T-helper 22 cell (primary cell): ENCODE results near the gene EIF4G1.
"Not testable (repeated sequence)": the region's sequence is repeated elsewhere in the genome, so short reads cannot be mapped to it uniquely, and the experiment has no call there.

Experiments used
- DNase-seq: peaks from one replicate; pipeline ENCODE4 v3.0.0-alpha.2; 2020; ENCODE audit warnings: low read depth

The EIF4G1 gene

DNA sequence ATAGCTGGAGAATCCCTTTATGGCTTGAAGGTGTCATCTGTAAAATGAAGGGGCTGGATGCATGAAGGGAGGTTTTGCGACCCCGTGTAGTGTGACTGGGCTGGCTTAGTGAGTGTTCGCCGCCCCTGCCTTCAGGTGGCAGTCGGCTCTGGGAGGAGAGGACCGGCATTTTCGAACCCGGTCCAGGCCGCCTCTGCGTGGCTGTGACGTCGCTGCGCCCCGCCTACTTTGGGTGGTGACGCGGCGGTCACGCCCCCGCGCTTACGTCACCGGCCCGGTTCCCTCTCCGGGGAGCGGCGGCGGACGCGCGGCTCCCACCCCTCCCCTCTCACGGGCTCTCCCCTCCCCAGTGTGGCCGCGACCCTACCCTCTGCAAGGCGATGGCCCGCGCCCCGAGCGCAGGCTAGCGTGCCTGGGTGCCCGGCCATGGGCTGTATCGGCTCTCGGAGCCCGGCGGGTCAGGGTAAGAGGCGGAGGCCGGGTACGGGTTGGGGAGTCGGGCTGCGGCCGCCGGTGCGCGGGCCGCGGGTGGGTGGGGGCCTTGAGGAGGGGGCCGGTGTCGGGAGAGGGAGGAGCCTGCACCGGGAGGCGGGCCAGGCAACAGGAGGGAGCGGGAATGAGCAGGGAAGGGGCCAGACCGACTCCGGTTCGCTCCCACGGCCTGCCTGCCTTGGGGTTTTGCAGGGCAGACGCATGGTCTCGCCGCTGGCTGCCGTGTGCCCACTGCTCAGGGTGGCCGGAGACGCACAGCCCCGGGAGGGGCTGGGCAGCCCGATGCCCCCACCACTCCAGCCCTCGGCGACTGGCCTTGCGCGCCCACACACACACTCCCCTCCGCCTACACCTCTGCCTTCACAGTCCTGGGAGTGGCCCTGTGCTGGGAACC is 21.5 kb downstream of the EIF4G1 start:
- DNase-seq: peak; percentile 71

DNA sequence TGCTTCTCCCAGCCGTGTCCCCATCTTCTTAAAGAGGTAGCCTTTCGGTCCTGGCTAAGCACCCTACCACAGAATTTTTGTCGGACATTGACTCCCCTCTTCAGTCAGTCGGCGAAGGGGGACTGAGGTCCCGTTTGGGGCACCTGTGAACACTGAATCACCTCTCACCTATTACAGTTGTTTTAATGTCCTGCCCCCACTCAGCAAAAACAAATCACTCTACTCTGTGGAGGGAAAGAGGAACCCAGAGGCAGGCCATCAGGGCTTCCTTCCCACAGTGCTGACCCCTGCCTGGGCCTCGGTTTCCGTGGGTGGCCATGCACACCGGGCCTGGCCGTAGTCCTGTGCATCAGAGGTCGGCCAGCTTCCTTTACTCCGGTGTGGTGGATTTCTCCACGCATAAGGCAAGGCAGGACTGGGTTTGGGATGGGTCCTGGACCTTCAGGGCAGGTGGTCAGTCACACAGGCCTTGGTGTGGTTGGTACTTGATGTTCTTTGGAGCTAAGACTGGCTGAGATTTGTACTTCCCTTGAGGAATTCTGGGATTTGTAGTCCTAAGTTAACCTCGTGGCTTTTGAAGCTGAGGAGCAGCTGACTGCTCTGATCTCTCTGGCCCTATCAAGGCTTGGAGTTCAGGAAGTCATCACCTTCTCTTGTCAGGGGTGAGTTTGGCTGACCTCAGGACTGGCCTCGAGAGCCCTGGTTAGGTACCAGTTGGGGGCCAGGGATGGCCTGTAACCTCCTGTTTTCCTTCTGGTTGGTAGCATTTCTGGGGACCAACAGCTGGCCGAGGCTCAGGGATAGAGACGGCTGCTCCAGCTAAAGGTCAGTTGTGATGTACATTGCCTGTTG is 22.4 kb downstream of the EIF4G1 start:
- no peak for DNase-seq

DNA sequence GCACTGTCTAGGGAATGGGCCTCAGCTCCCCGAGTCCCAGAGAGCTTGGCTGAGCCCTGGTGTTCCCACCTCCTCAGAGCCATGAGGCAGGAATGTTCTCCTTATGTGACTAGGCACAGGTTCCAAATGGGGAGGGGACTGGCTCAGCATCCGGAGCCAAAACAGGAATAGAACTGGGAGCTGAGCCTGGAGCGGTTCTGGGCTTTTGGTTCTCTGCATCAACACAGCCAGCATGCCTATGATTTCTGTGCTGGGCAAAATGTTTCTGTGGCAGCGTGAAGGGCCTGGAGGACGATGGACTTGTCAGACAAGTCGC is 23.0 kb downstream of the EIF4G1 start, which contains the start of gene FAM131A:
TSS of gene FAM131A (plus strand) at position 202 of the 316 bp plus-strand sequence. CDS start at position 233, 31 bp downstream.
- DNase-seq: no peak

DNA sequence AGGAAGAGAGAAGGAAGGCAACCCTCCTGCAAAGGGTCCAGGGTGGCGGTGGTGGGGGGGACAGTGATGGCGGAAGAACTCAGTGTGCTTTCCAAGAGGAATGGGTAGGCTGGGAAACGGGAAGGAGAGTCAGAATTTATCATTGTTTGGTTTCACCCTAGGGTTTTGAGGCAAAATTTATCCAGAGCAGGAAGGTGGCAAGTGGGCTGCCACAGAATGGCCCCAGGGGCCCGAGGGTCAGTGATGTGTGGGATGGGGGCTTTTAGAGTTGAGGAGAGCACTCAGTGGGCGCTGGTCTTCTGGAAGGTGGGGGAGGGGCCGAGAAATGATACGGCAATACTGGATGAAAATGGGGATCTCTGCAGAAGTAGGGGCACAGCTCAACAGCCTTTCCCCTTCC is 23.6 kb downstream of the EIF4G1 start:
- DNase-seq: no peak

DNA sequence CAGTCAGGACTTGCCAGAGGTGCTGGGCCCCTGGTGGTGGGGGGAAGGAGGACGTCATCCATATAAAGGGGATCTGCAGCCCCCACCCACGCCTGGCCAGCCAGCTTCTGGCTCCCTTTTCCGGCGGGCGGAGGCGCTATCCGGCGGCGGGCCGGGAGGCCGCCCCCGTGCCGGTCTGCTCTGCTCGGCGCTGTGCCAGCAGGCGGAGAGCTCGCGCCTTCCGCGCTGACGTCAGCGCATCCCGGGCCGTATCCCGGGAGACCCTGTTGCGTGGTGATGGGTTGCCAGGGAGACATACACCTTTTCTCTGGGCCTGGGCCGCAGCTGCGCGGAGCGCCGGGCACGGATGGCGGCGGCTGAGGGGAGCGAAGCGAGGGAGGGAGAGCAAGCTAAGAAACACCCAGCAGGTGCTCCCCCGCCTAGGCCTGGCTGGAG is 24.1 kb downstream of the EIF4G1 start:
- DNase-seq: peak; percentile 16

DNA sequence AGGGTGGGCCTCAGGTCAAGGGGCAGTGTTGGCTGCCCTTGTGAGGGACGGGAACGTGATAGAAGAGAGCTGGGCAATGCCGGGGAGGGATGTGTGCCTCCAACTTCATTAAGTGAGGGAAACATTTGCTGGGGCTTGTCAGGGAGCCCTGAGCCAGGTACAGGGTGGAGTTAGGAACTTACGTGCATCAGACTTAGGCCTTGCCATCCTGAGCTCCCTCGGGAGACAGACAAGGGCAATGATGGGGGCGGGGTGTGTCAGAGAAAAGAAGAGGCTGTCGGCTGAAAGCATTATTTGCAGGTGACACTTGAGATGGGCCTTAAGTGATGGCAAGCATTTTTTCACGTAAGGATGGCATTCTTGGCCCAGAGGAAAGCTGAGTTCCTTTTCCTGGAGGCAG is 24.6 kb downstream of the EIF4G1 start:
- DNase-seq: no peak

DNA sequence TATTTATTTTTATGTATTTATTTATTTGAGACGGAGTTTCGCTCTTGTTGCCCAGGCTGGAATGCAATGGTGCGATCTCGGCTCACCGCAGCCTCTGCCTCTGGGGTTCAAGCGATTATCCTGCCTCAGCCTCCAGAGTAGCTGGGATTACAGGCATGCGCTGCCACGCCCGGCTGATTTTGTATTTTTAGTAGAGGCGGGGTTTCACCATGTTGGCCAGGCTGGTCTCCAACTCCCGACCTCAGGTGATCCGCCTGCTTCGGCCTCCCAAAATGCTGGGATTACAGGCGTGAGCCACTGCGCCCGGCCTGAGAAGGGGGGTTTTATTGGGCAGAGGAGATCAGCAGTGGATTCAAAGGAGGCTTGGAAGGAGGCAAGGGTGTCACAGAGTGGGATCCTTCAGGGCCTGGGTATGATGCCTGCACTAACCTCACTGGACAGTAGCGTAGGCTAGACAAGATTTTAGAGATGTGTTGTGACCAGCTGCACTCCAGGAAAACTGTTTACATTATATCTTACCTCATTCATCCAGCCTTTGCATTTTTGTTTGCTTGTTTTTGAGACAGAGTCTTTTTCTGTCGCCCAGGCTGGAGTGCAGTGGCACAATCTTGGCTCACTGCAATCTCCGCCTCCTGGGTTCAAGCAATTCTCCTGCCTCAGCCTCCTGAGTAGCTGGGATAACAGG is 25.2 kb downstream of the EIF4G1 start:
- DNase-seq: not testable (repeated sequence)

DNA sequence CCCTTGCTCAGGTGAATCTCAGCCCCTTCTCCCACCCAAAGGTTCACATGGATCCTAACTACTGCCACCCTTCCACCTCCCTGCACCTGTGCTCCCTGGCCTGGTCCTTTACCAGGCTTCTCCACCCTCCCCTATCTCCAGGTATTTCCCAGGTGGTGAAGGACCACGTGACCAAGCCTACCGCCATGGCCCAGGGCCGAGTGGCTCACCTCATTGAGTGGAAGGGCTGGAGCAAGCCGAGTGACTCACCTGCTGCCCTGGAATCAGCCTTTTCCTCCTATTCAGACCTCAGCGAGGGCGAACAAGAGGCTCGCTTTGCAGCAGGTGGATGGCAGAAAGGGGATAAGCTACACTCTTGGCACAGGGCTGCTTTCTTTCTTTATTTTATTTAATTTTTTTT is 27.5 kb downstream of the EIF4G1 start:
- no peak for DNase-seq

DNA sequence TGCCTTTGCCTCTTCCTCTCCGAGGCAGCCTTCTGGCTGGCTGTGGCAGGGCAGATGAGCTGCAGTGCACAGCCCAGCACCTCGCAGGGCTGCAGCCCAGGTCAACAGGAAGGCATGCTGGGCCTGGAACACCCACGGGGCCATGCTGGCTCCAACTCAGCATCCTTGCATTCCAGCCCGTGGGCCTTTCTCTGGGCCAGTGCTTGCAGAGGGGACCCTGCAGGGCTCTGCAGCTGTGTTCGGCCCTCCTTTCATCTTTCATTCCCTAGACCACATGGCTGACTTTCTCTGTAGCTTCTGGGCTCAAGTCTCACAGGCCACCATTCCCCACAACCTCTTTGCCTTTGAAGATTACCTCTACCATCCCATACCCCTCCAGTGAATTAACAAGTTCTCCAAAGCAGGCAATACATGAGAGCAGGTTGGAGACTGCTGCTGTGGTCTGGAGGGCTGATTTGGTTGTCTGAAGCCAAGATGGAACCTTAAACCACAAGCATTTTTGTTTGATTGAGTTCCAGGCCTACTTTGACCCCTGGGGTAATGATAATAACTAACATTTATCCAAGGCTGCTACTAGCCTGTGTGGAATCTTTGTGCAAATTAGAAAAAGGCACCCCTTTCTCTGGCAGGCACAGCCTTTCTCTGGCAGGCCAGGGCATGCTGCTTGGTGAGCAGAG is 28.9 kb downstream of the EIF4G1 start:
- no peak for DNase-seq

DNA sequence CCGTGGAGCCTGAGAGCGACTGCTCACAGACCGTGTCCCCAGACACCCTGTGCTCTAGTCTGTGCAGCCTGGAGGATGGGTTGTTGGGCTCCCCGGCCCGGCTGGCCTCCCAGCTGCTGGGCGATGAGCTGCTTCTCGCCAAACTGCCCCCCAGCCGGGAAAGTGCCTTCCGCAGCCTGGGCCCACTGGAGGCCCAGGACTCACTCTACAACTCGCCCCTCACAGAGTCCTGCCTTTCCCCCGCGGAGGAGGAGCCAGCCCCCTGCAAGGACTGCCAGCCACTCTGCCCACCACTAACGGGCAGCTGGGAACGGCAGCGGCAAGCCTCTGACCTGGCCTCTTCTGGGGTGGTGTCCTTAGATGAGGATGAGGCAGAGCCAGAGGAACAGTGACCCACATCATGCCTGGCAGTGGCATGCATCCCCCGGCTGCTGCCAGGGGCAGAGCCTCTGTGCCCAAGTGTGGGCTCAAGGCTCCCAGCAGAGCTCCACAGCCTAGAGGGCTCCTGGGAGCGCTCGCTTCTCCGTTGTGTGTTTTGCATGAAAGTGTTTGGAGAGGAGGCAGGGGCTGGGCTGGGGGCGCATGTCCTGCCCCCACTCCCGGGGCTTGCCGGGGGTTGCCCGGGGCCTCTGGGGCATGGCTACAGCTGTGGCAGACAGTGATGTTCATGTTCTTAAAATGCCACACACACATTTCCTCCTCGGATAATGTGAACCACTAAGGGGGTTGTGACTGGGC is 30.3 kb downstream of the EIF4G1 start:
- no peak for DNase-seq

DNA sequence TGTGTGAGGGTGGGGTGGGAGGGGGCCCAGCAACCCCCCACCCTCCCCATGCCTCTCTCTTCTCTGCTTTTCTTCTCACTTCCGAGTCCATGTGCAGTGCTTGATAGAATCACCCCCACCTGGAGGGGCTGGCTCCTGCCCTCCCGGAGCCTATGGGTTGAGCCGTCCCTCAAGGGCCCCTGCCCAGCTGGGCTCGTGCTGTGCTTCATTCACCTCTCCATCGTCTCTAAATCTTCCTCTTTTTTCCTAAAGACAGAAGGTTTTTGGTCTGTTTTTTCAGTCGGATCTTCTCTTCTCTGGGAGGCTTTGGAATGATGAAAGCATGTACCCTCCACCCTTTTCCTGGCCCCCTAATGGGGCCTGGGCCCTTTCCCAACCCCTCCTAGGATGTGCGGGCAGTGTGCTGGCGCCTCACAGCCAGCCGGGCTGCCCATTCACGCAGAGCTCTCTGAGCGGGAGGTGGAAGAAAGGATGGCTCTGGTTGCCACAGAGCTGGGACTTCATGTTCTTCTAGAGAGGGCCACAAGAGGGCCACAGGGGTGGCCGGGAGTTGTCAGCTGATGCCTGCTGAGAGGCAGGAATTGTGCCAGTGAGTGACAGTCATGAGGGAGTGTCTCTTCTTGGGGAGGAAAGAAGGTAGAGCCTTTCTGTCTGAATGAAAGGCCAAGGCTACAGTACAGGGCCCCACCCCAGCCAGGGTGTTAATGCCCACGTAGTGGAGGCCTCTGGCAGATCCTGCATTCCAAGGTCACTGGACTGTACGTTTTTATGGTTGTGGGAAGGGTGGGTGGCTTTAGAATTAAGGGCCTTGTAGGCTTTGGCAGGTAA is 31.1 kb downstream of the EIF4G1 start:
- no peak for DNase-seq

DNA sequence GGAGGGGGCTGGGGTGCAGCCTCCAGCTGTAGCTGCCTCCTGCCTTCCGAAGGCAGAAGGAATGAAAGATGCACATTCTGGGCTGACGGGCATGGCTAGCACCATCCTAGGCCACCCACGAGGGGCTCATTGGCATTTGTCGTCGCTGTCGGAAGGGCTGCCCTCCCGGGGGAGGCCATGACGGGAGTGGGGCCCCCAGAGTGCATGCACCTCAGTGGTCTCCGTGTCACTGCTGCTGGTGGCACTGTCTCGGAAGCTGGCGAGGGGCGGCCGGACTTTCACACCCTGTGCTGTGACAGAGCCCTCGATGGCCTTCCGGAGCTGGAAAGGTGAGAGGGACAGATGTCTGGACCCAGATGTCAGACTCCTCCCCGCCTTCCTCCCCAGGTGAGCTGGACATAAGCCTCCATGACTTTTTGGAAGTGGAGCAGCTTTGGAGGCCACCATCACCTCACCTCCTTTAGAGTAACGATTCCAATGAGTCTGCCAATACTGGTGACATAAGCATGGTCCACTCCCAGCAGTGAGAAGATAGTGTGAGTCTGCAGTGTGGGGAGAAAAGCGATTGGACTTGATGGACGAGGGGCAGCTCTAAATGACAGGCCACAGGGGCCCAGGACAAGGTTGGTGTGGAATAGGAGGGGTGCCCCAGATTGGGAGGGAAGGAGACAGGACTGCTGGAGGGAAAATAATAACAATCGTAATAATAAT is 32.2 kb downstream of the EIF4G1 start:
- DNase-seq: no peak

DNA sequence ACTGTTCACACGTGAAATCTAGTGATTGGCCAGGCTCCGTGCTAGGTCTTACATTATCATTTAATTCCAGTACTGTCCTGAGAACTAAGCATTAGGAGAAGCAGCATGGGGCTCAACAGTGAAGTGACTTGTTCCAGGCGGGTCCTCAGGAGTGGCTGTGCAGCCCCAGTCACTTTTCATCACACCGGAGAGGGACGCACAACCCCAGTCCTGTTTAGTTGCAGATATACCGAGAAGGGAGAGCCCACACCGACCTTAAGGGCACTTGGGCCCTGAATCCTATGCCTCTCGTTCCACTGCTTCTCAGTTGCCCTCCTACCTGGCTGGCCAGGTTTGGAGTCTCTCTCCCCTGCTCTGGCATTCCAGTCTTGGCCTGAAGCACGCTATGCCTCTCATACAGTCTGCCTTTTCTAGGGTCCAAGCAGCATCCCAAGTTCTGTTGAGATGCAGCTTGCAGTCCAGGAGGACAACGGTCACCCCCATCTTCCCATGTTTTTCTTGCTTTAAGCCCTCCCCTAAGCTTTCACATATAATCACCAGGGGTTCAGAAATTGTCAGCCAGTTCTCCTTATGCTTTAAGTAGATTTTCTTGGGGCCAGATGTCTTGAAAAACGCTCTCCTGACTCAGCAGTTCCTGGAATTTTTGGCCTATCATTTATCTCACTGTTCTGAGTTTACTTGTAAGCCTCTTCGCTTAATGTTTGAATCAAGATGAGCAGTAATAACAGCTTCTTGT is 33.1 kb downstream of the EIF4G1 start:
- no peak for DNase-seq

DNA sequence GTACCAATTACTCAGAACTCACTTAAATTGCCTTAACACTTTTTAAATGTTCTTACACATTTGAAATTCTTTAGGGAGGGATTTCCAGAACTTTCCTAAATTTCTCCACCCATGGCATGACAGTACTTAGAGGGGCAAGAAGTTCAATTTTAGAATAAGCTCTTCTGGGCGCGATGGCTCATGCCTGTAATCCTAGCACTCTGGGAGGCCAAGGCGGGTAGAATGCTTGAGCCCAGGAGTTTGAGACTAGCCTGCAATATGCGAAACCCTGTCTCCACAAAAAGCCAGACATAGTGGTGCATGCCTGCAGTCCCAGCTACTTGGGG is 33.6 kb downstream of the EIF4G1 start:
- no peak for DNase-seq

DNA sequence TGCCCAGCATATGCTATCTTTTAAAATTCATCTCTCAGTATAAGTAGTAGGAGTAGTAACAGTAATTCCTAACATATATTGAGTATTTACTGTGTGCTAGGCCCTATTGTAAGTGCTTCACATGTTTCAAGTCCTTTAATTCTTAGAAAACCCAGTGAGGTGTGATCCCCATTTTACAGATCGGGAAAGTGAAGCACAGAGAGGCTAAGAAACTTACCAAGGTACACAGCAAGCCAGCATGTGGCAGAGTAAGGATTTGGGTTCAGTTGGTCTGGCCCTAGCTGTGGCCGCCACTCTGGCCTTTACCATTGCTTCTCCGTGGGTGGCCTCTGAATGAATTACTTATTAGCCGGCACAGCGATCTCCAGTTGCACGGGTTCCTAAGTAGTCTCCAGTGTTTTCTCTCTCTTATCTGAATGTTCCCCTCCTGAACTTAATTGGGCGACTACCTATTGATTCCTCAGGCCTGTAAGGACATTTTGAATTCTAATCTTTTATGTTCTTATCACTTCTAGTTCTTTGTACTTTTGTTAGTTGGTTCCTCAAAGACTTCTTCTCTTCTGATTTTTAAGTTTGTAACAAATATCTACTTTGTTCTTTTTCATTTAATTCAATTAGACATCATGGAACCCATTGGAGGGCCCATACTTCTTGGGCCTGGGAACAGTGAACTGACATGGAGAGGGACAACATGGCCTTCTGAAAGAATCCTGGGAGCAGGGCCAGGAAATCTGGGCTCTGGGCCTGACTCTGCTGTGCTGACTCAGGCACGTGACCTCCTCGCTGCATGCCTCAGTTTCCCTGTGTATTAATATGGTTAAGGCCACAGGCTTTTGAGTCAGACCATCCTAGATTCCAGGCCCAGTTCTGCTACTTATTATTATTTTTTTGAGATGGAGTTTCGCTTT is 35.4 kb downstream of the EIF4G1 start:
- DNase-seq: no peak

DNA sequence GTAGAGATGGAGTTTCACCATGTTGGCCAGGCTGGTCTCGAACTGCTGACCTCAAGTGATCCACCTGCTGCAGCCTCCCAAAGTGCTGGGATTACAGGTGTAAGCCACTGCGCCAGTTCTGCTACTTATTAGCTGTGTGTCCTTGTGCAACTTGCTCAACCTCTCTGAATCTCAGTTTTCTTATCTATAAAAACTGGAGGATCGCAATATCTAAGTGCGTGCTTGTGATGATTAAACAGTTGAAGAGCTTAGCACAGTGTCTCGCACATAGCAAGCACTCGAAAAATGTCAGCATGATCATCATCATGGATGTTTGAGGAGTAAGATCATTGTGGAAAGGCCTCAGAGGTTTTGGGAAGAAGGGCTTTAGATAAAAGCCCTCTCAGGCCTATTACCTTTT is 36.2 kb downstream of the EIF4G1 start:
- no peak for DNase-seq

DNA sequence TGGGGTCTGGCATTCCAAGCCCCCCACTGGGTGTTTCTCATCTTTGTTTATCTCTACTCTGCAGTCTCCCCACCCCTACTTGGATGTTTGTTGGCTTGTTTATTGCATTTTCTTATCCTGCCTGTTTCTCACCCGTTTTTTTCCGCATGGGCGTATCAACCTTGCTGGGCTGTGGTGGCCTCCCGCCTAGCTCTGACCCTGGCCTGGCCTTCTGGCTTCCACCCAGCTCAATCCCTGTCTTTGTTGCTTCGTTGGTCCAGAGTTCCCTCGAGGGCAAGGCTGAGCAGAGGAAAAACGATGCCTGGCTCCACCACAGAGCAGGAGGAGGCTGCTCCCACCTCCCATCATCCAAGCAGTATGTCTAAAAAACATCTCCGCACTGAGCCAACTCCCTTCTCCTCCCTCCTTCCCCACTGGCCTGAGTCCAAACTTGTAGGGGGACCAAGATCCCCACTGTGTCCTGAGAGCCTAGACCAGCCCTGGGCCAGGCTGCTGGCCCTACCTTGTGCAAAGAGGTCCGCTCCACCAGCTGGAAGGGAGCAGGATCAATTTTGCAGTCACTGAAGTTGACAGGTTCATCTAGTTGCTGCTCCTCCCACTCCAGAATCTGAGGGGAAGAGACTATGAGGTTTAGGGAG is 37.2 kb downstream of the EIF4G1 start:
- no peak for DNase-seq
